WERI-Rb-1 (cell line): ENCODE measurements around the gene RASL10A.
A peak's percentile ranks its signal among the peaks of the same experiment; 100 is the strongest.

Source experiments
- DNase-seq: peaks from one replicate; pipeline ENCODE4 v3.0.0-alpha.2; 2020
- H3K27ac ChIP-seq: fragments of 250-450 bp; sonication (Bioruptor Pico); 2 replicates; pipeline ENCODE4 v1.5.1; 2020; ENCODE audit warnings: mild to moderate bottlenecking, moderate library complexity
- H3K27me3 ChIP-seq: fragments of 250-450 bp; sonication (Bioruptor Pico); 2 replicates; pipeline ENCODE4 v1.5.1; 2021; ENCODE audit warnings: mild to moderate bottlenecking, low read depth, moderate library complexity; ENCODE audit not compliant: insufficient read depth, severe bottlenecking
- H3K36me3 ChIP-seq: fragments of 250-450 bp; sonication (Bioruptor Pico); 2 replicates; pipeline ENCODE4 v1.5.1; 2020; ENCODE audit warnings: mild to moderate bottlenecking, moderate library complexity
- H3K4me3 ChIP-seq: 2 replicates; pipeline ENCODE4 v1.5.1; 2011; ENCODE audit warnings: low read depth, mild to moderate bottlenecking, control low read depth, low read length
- H3K9me3 ChIP-seq: fragments of 250-450 bp; sonication (Bioruptor Pico); 2 replicates; pipeline ENCODE4 v1.5.1; 2021; ENCODE audit warnings: mild to moderate bottlenecking, moderate library complexity; ENCODE audit not compliant: severe bottlenecking
- TF ChIP-seq, protein P1 (sequence below): IDR thresholded peaks from 2 replicates; pipeline ENCODE4 v1.5.1; 2011; ENCODE audit warnings: low read depth, mild to moderate bottlenecking, control low read depth, inconsistent platforms, low read length

Gene RASL10A

DNA sequence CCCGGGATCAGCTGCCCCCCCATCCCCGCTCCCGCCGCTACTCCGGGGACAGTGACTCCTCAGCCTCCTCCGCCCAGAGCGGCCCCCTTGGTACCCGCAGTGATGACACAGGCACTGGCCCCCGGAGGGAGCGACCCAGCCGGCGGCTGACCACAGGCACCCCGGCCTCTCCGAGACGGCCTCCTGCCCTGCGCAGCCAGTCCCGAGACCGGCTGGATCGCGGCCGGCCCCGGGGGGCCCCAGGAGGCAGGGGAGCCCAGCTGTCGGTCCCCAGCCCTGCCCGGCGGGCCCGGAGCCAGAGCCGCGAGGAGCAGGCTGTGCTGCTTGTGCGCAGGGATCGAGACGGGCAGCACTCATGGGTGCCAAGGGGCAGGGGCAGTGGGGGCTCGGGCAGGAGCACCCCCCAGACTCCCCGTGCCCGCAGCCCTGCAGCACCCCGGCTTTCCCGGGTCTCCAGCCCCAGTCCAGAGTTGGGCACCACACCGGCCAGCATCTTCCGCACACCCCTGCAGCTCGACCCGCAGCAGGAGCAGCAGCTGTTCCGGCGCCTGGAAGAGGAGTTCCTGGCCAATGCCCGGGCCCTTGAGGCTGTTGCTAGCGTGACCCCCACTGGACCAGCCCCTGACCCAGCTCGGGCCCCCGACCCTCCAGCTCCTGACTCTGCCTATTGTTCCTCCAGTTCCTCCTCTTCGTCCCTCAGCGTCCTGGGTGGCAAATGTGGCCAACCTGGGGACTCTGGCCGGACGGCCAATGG, 3.9 kb downstream of the RASL10A start:
- TF ChIP-seq, protein P1, sequence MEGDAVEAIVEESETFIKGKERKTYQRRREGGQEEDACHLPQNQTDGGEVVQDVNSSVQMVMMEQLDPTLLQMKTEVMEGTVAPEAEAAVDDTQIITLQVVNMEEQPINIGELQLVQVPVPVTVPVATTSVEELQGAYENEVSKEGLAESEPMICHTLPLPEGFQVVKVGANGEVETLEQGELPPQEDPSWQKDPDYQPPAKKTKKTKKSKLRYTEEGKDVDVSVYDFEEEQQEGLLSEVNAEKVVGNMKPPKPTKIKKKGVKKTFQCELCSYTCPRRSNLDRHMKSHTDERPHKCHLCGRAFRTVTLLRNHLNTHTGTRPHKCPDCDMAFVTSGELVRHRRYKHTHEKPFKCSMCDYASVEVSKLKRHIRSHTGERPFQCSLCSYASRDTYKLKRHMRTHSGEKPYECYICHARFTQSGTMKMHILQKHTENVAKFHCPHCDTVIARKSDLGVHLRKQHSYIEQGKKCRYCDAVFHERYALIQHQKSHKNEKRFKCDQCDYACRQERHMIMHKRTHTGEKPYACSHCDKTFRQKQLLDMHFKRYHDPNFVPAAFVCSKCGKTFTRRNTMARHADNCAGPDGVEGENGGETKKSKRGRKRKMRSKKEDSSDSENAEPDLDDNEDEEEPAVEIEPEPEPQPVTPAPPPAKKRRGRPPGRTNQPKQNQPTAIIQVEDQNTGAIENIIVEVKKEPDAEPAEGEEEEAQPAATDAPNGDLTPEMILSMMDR = no peak
- DNase-seq = no peak
- no peaks in the 10 kb centered on the region for H3K9me3 ChIP-seq
- H3K4me3 ChIP-seq = no peak overlapping the region
- peaks cover 17% of the 10 kb centered on the region for H3K36me3 ChIP-seq
- H3K27ac ChIP-seq = no peak overlapping the region
- peaks cover 8% of the 10 kb centered on the region for H3K27me3 ChIP-seq

DNA sequence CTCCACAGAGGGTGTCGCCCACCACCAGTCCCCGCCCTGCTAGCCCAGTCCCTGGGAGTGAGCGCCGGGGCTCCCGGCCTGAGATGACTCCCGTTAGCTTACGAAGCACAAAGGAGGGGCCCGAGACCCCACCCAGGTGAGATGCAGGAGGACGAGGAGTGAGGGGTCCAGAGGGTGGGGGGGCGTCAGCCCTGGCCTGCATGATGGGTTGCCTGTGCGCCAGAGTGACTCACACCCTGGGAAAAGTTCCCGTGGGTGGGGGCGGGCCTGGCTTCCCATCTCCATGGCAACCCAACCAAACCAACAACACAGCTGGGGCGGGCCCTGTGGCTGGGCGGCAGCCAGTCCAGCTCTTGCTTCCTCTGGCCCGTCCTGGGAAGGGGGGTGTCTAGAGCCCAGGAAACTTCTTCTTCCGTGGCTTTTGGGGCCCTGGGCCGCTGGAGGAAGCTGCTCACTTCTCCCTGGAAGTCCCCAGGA, 4.6 kb downstream of the RASL10A start:
- Histone ChIP-seq H3K9me3 (no peaks in the 10 kb centered on the region), H3K36me3 (peaks cover 17% of the 10 kb centered on the region), H3K4me3 (no peak overlapping the region), H3K27ac (no peak overlapping the region), H3K27me3 (peaks cover 8% of the 10 kb centered on the region)
- DNase-seq = peak; percentile 65
- TF ChIP-seq, protein P1 = no peak

- H3K4me3 ChIP-seq = no peak overlapping the region
- TF ChIP-seq, protein P1 = no peak
- no peak overlapping the region for H3K27ac ChIP-seq
- peaks cover 17% of the 10 kb centered on the region for H3K36me3 ChIP-seq
- no peak for DNase-seq
- H3K27me3 ChIP-seq = peaks cover 8% of the 10 kb centered on the region
- H3K9me3 ChIP-seq = no peaks in the 10 kb centered on the region
Measured at GRCh38 chr22:29310065-29310862, 5.2 kb downstream of the RASL10A start.

GRCh38 chr22:29309332-29310064, 6.0 kb downstream of the RASL10A start:
- Histone ChIP-seq H3K9me3 (no peaks in the 10 kb centered on the region), H3K27me3 (peaks cover 4% of the 10 kb centered on the region), H3K27ac (no peak overlapping the region), H3K4me3 (no peak overlapping the region), H3K36me3 (peaks cover 17% of the 10 kb centered on the region)
- TF ChIP-seq, protein P1 = no peak
- DNase-seq = peak; percentile 1

- H3K4me3 ChIP-seq = no peak overlapping the region
- no peak overlapping the region for H3K27ac ChIP-seq
- TF ChIP-seq, protein P1 = no peak
- H3K36me3 ChIP-seq = peaks cover 17% of the 10 kb centered on the region
- H3K9me3 ChIP-seq = no peaks in the 10 kb centered on the region
- DNase-seq = no peak
- no peaks in the 10 kb centered on the region for H3K27me3 ChIP-seq
Measured at GRCh38 chr22:29308791-29309262, 6.7 kb downstream of the RASL10A start.
